Measurements from ENCODE around the gene SDHB.

GRCh38 chr1:17028662-17029188 lies 25.1 kb downstream of the SDHB start:
- TF ChIP-seq CTCF (IDR thresholded peaks at IDR 0.05) (no peak), POLR2A (IDR thresholded peaks at IDR 0.05) (no peak)

All from uterus (tissue), 2 donors.